Activated T-helper 1 cell treated with anti-CD3 and anti-CD28 coated beads, Interleukin-12 subunit alpha, Interleukin-12 subunit beta, Interleukin-2, Interleukin-4 antibody, amounts not matched to agents 30 ng/mL and 10 ng/mL and 1 ng/mL, durations not matched to agents 14 hours and 24 hours and 36 hours (primary cell): ENCODE results near the gene DNAH2. TPM values are rescaled to one million over a fixed set of nuclear protein-coding genes. Genes with fewer than 3 reads are reported as not detected.

Experiments used
- DNase-seq: peaks from one replicate; pipeline ENCODE4 v3.0.0; 2021; ENCODE audit warnings: low spot score
- H3K27ac Mint-ChIP-seq: one replicate; pipeline ENCODE4 v1.8.0; 2021; ENCODE audit warnings: mild to moderate bottlenecking, mixed read lengths
- H3K27me3 Mint-ChIP-seq: one replicate; pipeline ENCODE4 v1.8.0; 2022; ENCODE audit warnings: mild to moderate bottlenecking, moderate library complexity, mixed read lengths; ENCODE audit not compliant: insufficient read depth
- H3K36me3 Mint-ChIP-seq: one replicate; pipeline ENCODE4 v1.8.0; 2021; ENCODE audit warnings: low read depth, mixed read lengths
- H3K4me1 Mint-ChIP-seq: one replicate; pipeline ENCODE4 v1.8.0; 2021; ENCODE audit warnings: low read depth, mixed read lengths
- H3K4me3 Mint-ChIP-seq: one replicate; pipeline ENCODE4 v1.8.0; 2021; ENCODE audit warnings: mild to moderate bottlenecking, moderate library complexity, mixed read lengths
- H3K9me3 Mint-ChIP-seq: one replicate; pipeline ENCODE4 v1.8.0; 2021; ENCODE audit warnings: mixed read lengths
- intact Hi-C: fragments of 100-400 bp; cut with micrococcal nuclease; formaldehyde crosslinking; loops from one replicate; pipeline ENCODE4 v1.15.1; 2024
- total RNA-seq: library from RNA; stranded (reverse); gene quantifications from 2 replicates; pipeline ENCODE4 v1.2.3, GENCODE V29; 2022

The DNAH2 gene
- total RNA-seq, 1 donor from 2014 or later: not detected

GRCh38 chr17:7715936-7716886, 1.3 kb upstream of the DNAH2 start:
- H3K9me3 Mint-ChIP-seq: no peaks in the 10 kb centered on the region
- peaks cover 71% of the 10 kb centered on the region for H3K27me3 Mint-ChIP-seq
- intact Hi-C loops: no loop called here
- H3K4me3 Mint-ChIP-seq: peak overlapping the region; percentile 27
- H3K27ac Mint-ChIP-seq: no peak overlapping the region
- H3K4me1 Mint-ChIP-seq: peaks cover 19% of the 10 kb centered on the region
- no peak for DNase-seq
- no peaks in the 10 kb centered on the region for H3K36me3 Mint-ChIP-seq

GRCh38 chr17:7717756-7718350, 309 bp downstream of the DNAH2 start:
- Mint-ChIP-seq H3K27me3 (peaks cover 68% of the 10 kb centered on the region), H3K27ac (no peak overlapping the region), H3K4me3 (peak overlapping the region; percentile 40), H3K36me3 (no peaks in the 10 kb centered on the region), H3K4me1 (peaks cover 19% of the 10 kb centered on the region), H3K9me3 (no peaks in the 10 kb centered on the region)
- DNase-seq: peak; percentile 25
- intact Hi-C loops: no loop called here

GRCh38 chr17:7719661-7720060, 2.1 kb downstream of the DNAH2 start:
- intact Hi-C loops: no loop called here
- no peaks in the 10 kb centered on the region for H3K36me3 Mint-ChIP-seq
- no peak for DNase-seq

GRCh38 chr17:7720125-7720524, 2.6 kb downstream of the DNAH2 start:
- Mint-ChIP-seq H3K9me3 (no peaks in the 10 kb centered on the region), H3K4me3 (no peak overlapping the region), H3K27me3 (peaks cover 62% of the 10 kb centered on the region), H3K36me3 (no peaks in the 10 kb centered on the region), H3K4me1 (peaks cover 19% of the 10 kb centered on the region), H3K27ac (no peak overlapping the region)
- no peak for DNase-seq
- intact Hi-C loops: no loop called here

More at GRCh38 chr17:7719661-7720060, 2.1 kb downstream of the DNAH2 start:
- Mint-ChIP-seq H3K27ac (no peak overlapping the region), H3K27me3 (peaks cover 62% of the 10 kb centered on the region), H3K4me3 (no peak overlapping the region), H3K4me1 (peaks cover 19% of the 10 kb centered on the region), H3K9me3 (no peaks in the 10 kb centered on the region)

GRCh38 chr17:7721612-7722011, 4.1 kb downstream of the DNAH2 start:
- H3K9me3 Mint-ChIP-seq: no peaks in the 10 kb centered on the region
- no peak overlapping the region for H3K4me3 Mint-ChIP-seq
- DNase-seq: no peak
- intact Hi-C loops: no loop called here
- no peaks in the 10 kb centered on the region for H3K36me3 Mint-ChIP-seq
- H3K27ac Mint-ChIP-seq: no peak overlapping the region
- H3K27me3 Mint-ChIP-seq: peaks cover 48% of the 10 kb centered on the region
- peaks cover 16% of the 10 kb centered on the region for H3K4me1 Mint-ChIP-seq

- Mint-ChIP-seq H3K36me3 (no peaks in the 10 kb centered on the region), H3K4me1 (no peaks in the 10 kb centered on the region), H3K27me3 (peaks cover 13% of the 10 kb centered on the region), H3K27ac (no peak overlapping the region), H3K4me3 (no peak overlapping the region), H3K9me3 (no peaks in the 10 kb centered on the region)
- intact Hi-C loops: no loop called here
- no peak for DNase-seq
These were observed 10.3 kb downstream of the DNAH2 start for GRCh38 chr17:7727886-7728285.

- H3K4me3 Mint-ChIP-seq: no peak overlapping the region
- H3K27ac Mint-ChIP-seq: no peak overlapping the region
- intact Hi-C loops: no loop called here
- no peaks in the 10 kb centered on the region for H3K9me3 Mint-ChIP-seq
- no peak for DNase-seq
- H3K4me1 Mint-ChIP-seq: no peaks in the 10 kb centered on the region
- H3K27me3 Mint-ChIP-seq: peaks cover 11% of the 10 kb centered on the region
- H3K36me3 Mint-ChIP-seq: no peaks in the 10 kb centered on the region
These were observed 12.3 kb downstream of the DNAH2 start for GRCh38 chr17:7729816-7730215.

- H3K4me1 Mint-ChIP-seq: no peaks in the 10 kb centered on the region
- no peaks in the 10 kb centered on the region for H3K9me3 Mint-ChIP-seq
- H3K4me3 Mint-ChIP-seq: no peak overlapping the region
- H3K27ac Mint-ChIP-seq: no peak overlapping the region
- intact Hi-C loops: no loop called here
- peaks cover 20% of the 10 kb centered on the region for H3K27me3 Mint-ChIP-seq
- H3K36me3 Mint-ChIP-seq: no peaks in the 10 kb centered on the region
- DNase-seq: no peak
These were observed 15.5 kb downstream of the DNAH2 start for GRCh38 chr17:7732981-7733539.

- intact Hi-C loops: no loop called here
- no peak overlapping the region for H3K27ac Mint-ChIP-seq
- DNase-seq: no peak
- H3K27me3 Mint-ChIP-seq: peaks cover 17% of the 10 kb centered on the region
- no peak overlapping the region for H3K4me3 Mint-ChIP-seq
- H3K4me1 Mint-ChIP-seq: no peaks in the 10 kb centered on the region
- no peaks in the 10 kb centered on the region for H3K9me3 Mint-ChIP-seq
- H3K36me3 Mint-ChIP-seq: no peaks in the 10 kb centered on the region
These were observed 20.1 kb downstream of the DNAH2 start for GRCh38 chr17:7737601-7738000.

GRCh38 chr17:7739746-7740145, 22.2 kb downstream of the DNAH2 start:
- no peak for DNase-seq
- H3K27ac Mint-ChIP-seq: no peak overlapping the region
- no peaks in the 10 kb centered on the region for H3K36me3 Mint-ChIP-seq
- no peaks in the 10 kb centered on the region for H3K9me3 Mint-ChIP-seq
- intact Hi-C loops: loop anchor here (5.0 kb wide), 1 partner anchor 318 kb away; no protein-coding TSS in a partner anchor
- no peak overlapping the region for H3K4me3 Mint-ChIP-seq
- H3K4me1 Mint-ChIP-seq: no peaks in the 10 kb centered on the region
- H3K27me3 Mint-ChIP-seq: peaks cover 18% of the 10 kb centered on the region

- no peak overlapping the region for H3K4me3 Mint-ChIP-seq
- no peak overlapping the region for H3K27ac Mint-ChIP-seq
- H3K4me1 Mint-ChIP-seq: no peaks in the 10 kb centered on the region
- no peak for DNase-seq
- intact Hi-C loops: loop anchor here (5.0 kb wide), 1 partner anchor 317 kb away; no protein-coding TSS in a partner anchor
- no peaks in the 10 kb centered on the region for H3K9me3 Mint-ChIP-seq
- no peaks in the 10 kb centered on the region for H3K36me3 Mint-ChIP-seq
- peaks cover 17% of the 10 kb centered on the region for H3K27me3 Mint-ChIP-seq
These were observed 23.0 kb downstream of the DNAH2 start for GRCh38 chr17:7740481-7741001.

- DNase-seq: no peak
- no peak overlapping the region for H3K4me3 Mint-ChIP-seq
- no peaks in the 10 kb centered on the region for H3K4me1 Mint-ChIP-seq
- H3K27ac Mint-ChIP-seq: no peak overlapping the region
- H3K36me3 Mint-ChIP-seq: no peaks in the 10 kb centered on the region
- H3K27me3 Mint-ChIP-seq: peaks cover 15% of the 10 kb centered on the region
- intact Hi-C loops: loop anchor here (1.0 to 5.0 kb wide), 4 partner anchors 109 to 315 kb away; no protein-coding TSS in a partner anchor
- H3K9me3 Mint-ChIP-seq: no peaks in the 10 kb centered on the region
These were observed 25.2 kb downstream of the DNAH2 start for GRCh38 chr17:7742729-7743128.

GRCh38 chr17:7744416-7744815, 26.9 kb downstream of the DNAH2 start:
- Mint-ChIP-seq H3K36me3 (no peaks in the 10 kb centered on the region), H3K9me3 (no peaks in the 10 kb centered on the region), H3K27me3 (peaks cover 18% of the 10 kb centered on the region), H3K4me3 (no peak overlapping the region), H3K4me1 (no peaks in the 10 kb centered on the region), H3K27ac (no peak overlapping the region)
- intact Hi-C loops: loop anchor here (5.0 kb wide), 1 partner anchor 313 kb away; no protein-coding TSS in a partner anchor
- no peak for DNase-seq
